OCI-LY1 (cell line): Measurements from ENCODE around the gene IGSF5.

Experiments
- H2AFZ ChIP-seq: fragments of 200-600 bp; sonication (generic), shearing (Covaris generic); 2 replicates; pipeline ENCODE4 v1.6.0; 2014; ENCODE audit warnings: antibody characterized with exemption, mild to moderate bottlenecking, low read length
- H3F3A ChIP-seq: fragments of 200-600 bp; sonication (generic), shearing (Covaris generic); 2 replicates; pipeline ENCODE4 v1.6.0; 2014; ENCODE audit warnings: mild to moderate bottlenecking, antibody characterized with exemption, low read length, moderate library complexity; ENCODE audit not compliant: insufficient read depth
- H3K27ac ChIP-seq: fragments of 200-600 bp; sonication (generic); 2 replicates; pipeline ENCODE4 v1.5.1; 2014; ENCODE audit warnings: low read length, mixed run types, mild to moderate bottlenecking, low read depth; ENCODE audit not compliant: poor library complexity, severe bottlenecking
- H3K27me3 ChIP-seq: fragments of 200-600 bp; sonication (generic); 2 replicates; pipeline ENCODE4 v1.6.0; 2014; ENCODE audit warnings: antibody characterized with exemption, mild to moderate bottlenecking, low read length, moderate library complexity; ENCODE audit not compliant: insufficient read depth
- H3K36me3 ChIP-seq: fragments of 200-600 bp; sonication (generic); 2 replicates; pipeline ENCODE4 v1.6.1; 2014; ENCODE audit warnings: mild to moderate bottlenecking, antibody characterized with exemption, low read length, moderate library complexity, mixed read lengths; ENCODE audit not compliant: insufficient read depth
- H3K4me1 ChIP-seq: fragments of 200-600 bp; sonication (generic); 2 replicates; pipeline ENCODE4 v1.5.1; 2014; ENCODE audit warnings: mild to moderate bottlenecking, low read length, moderate library complexity; ENCODE audit not compliant: insufficient read depth, severe bottlenecking
- H3K4me2 ChIP-seq: fragments of 200-600 bp; sonication (generic), shearing (Covaris generic); 2 replicates; pipeline ENCODE4 v1.6.1; 2014; ENCODE audit warnings: low read length
- H3K4me3 ChIP-seq: fragments of 200-600 bp; sonication (generic); 2 replicates; pipeline ENCODE4 v1.5.1; 2014; ENCODE audit warnings: low read length, low read depth, mild to moderate bottlenecking, mixed read lengths; ENCODE audit not compliant: poor library complexity, severe bottlenecking
- H3K79me2 ChIP-seq: fragments of 200-600 bp; shearing (Covaris generic); 2 replicates; pipeline ENCODE4 v1.6.1; 2016; ENCODE audit warnings: mixed run types, low read length, mixed read lengths; ENCODE audit not compliant: insufficient read depth
- H3K9ac ChIP-seq: fragments of 200-600 bp; sonication (generic), shearing (Covaris generic); 2 replicates; pipeline ENCODE4 v1.6.1; 2014; ENCODE audit warnings: mild to moderate bottlenecking, low read length, mixed read lengths
- H3K9me2 ChIP-seq: fragments of 200-600 bp; sonication (generic), shearing (Covaris generic); 2 replicates; pipeline ENCODE4 v1.6.1; 2014; ENCODE audit warnings: low read depth, mild to moderate bottlenecking, low read length, mixed read lengths
- H3K9me3 ChIP-seq: fragments of 200-600 bp; shearing (Covaris generic); 2 replicates; pipeline ENCODE4 v1.6.1; 2014; ENCODE audit warnings: low read length, mixed read lengths
- H4K20me1 ChIP-seq: fragments of 200-600 bp; sonication (generic), shearing (Covaris generic); 2 replicates; pipeline ENCODE4 v1.6.0; 2016; ENCODE audit warnings: mild to moderate bottlenecking, low read length; ENCODE audit not compliant: insufficient read depth
- EZH2 ChIP-seq: fragments of 200-600 bp; sonication (generic), shearing (Covaris generic); IDR thresholded peaks from 2 replicates; pipeline ENCODE4 v1.8.0; 2017; ENCODE audit warnings: borderline replicate concordance, mixed run types, mild to moderate bottlenecking, antibody characterized with exemption, low read length, moderate library complexity, mixed read lengths
- TF ChIP-seq, protein P1 (sequence below): fragments of 200-600 bp; sonication (generic), shearing (Covaris generic); IDR thresholded peaks from 2 replicates; pipeline ENCODE4 v1.5.1; 2017; ENCODE audit warnings: mild to moderate bottlenecking, antibody characterized with exemption, low read length, moderate library complexity, mixed read lengths

Gene IGSF5

GRCh38 chr21:39849014-39849655 lies 104.2 kb downstream of the IGSF5 start:
- Histone ChIP-seq H3K27me3 (no peaks in the 10 kb centered on the region), H3K4me1 (no peaks in the 10 kb centered on the region)

DNA sequence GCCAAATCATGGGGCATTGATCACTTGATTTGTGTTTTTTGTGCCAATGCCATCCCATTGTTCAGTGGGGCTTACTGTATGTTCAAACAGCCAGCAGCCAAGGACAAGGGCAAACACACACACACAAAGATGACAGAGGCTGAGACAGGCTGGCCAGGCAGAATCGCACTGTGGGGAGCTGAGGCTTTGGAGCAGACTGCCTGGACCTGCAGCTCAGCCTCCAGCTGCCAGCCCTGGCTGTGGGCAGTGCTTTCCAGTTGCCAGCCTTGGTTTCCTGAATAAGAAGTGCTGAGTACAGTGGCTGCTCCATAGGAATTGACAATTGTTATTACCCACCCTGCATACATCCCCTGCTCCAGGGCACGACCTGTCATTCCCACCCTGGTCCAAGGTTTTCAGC lies 105.3 kb downstream of the IGSF5 start:
- no peaks in the 10 kb centered on the region for H3K79me2 ChIP-seq
- no peaks in the 10 kb centered on the region for H3K36me3 ChIP-seq
- TF ChIP-seq EZH2: no peak
- TF ChIP-seq, protein P1, sequence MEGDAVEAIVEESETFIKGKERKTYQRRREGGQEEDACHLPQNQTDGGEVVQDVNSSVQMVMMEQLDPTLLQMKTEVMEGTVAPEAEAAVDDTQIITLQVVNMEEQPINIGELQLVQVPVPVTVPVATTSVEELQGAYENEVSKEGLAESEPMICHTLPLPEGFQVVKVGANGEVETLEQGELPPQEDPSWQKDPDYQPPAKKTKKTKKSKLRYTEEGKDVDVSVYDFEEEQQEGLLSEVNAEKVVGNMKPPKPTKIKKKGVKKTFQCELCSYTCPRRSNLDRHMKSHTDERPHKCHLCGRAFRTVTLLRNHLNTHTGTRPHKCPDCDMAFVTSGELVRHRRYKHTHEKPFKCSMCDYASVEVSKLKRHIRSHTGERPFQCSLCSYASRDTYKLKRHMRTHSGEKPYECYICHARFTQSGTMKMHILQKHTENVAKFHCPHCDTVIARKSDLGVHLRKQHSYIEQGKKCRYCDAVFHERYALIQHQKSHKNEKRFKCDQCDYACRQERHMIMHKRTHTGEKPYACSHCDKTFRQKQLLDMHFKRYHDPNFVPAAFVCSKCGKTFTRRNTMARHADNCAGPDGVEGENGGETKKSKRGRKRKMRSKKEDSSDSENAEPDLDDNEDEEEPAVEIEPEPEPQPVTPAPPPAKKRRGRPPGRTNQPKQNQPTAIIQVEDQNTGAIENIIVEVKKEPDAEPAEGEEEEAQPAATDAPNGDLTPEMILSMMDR: no peak
- no peaks in the 10 kb centered on the region for H3K27me3 ChIP-seq
- no peaks in the 10 kb centered on the region for H3F3A ChIP-seq
- no peaks in the 10 kb centered on the region for H3K9me3 ChIP-seq
- no peak overlapping the region for H3K27ac ChIP-seq
- H3K9me2 ChIP-seq: no peaks in the 10 kb centered on the region
- no peak overlapping the region for H3K4me2 ChIP-seq
- no peaks in the 10 kb centered on the region for H3K4me1 ChIP-seq
- no peak overlapping the region for H3K4me3 ChIP-seq
- H3K9ac ChIP-seq: no peak overlapping the region
- no peak overlapping the region for H2AFZ ChIP-seq
- no peaks in the 10 kb centered on the region for H4K20me1 ChIP-seq

More at GRCh38 chr21:39849014-39849655, 104.2 kb downstream of the IGSF5 start:
- Histone ChIP-seq H3K9me2 (no peaks in the 10 kb centered on the region), H3K36me3 (no peaks in the 10 kb centered on the region), H3F3A (no peaks in the 10 kb centered on the region), H3K4me3 (no peak overlapping the region), H3K27ac (no peak overlapping the region), H3K79me2 (no peaks in the 10 kb centered on the region), H4K20me1 (no peaks in the 10 kb centered on the region), H3K9me3 (no peaks in the 10 kb centered on the region), H3K9ac (no peak overlapping the region), H2AFZ (no peak overlapping the region), H3K4me2 (no peak overlapping the region)
- TF ChIP-seq, protein P1: no peak
- TF ChIP-seq EZH2: no peak

DNA sequence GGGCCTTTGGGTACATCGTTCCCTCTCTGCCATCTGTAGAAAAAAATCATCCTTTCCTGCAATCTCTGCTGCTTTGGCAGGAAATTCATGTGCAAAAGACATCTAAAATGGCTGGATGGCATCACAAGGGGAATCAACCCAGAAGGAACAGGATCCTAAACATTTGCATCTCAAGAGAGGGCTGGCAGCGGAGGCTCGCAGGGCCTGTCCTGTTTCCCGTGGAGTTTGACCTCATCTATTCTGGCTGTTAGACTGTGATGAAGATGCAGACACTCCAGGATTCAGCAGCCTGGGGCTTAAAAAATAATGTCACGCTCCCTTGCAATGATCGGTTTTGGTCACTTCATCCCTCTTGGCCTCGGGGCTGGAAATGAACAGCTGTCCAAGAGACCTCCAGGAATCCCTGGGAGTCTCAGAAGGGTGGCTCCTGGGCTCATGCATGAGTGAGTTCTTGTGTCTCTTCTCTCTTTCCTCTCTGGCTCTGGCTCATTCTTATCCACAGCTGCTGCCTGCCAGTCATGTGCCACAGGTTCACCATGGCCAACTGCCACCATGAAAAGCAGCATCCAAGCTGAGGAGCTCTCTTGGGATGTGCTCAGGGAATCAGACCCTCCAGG lies 106.1 kb downstream of the IGSF5 start:
- H3F3A ChIP-seq: no peaks in the 10 kb centered on the region
- no peaks in the 10 kb centered on the region for H3K36me3 ChIP-seq
- H2AFZ ChIP-seq: no peak overlapping the region
- H3K27ac ChIP-seq: no peak overlapping the region
- H3K9ac ChIP-seq: no peak overlapping the region
- H3K79me2 ChIP-seq: no peaks in the 10 kb centered on the region
- H3K9me2 ChIP-seq: no peaks in the 10 kb centered on the region
- no peak overlapping the region for H3K4me3 ChIP-seq
- no peak overlapping the region for H3K4me2 ChIP-seq
- TF ChIP-seq, protein P1: no peak
- no peak for TF ChIP-seq EZH2
- H3K9me3 ChIP-seq: no peaks in the 10 kb centered on the region
- no peaks in the 10 kb centered on the region for H4K20me1 ChIP-seq
- H3K4me1 ChIP-seq: no peaks in the 10 kb centered on the region
- H3K27me3 ChIP-seq: no peaks in the 10 kb centered on the region
